Neural progenitor cell (in vitro differentiated cells): ENCODE measurements around the gene PLSCR2.

Experiments
- EZH2 ChIP-seq: fragments of 200-600 bp; sonication (generic); IDR thresholded peaks from 2 replicates; pipeline ENCODE4 v1.6.1; 2017; ENCODE audit warnings: antibody characterized with exemption, mild to moderate bottlenecking, moderate library complexity
- EZH2phosphoT487 ChIP-seq: fragments of 200-600 bp; sonication (generic); IDR thresholded peaks from 2 replicates; pipeline ENCODE4 v1.6.1; 2017; ENCODE audit warnings: antibody characterized with exemption
- TF ChIP-seq, protein P1 (sequence below): fragments of 200-600 bp; sonication (generic); IDR thresholded peaks from 2 replicates; pipeline ENCODE4 v1.5.1; 2017; ENCODE audit warnings: antibody characterized with exemption, mild to moderate bottlenecking

DNA sequence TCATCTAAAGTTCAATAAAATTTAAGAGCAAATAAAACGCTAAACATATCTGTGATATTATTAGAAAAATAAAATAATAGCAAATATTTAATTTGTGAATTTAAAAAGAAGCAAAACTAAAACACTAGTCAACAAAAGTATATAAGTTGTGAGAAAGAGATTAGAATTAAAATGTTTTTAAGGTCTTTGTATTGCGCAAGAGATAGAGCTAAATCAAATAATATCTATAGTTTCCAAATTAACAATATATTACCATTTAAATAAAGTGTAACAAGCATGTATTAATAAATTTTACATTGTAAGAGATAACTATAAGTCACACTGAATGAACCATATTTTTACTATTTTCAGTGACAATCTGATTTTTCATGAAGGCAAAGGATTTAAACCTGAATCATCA lies 74.2 kb downstream of the PLSCR2 start:
- TF ChIP-seq, protein P1, sequence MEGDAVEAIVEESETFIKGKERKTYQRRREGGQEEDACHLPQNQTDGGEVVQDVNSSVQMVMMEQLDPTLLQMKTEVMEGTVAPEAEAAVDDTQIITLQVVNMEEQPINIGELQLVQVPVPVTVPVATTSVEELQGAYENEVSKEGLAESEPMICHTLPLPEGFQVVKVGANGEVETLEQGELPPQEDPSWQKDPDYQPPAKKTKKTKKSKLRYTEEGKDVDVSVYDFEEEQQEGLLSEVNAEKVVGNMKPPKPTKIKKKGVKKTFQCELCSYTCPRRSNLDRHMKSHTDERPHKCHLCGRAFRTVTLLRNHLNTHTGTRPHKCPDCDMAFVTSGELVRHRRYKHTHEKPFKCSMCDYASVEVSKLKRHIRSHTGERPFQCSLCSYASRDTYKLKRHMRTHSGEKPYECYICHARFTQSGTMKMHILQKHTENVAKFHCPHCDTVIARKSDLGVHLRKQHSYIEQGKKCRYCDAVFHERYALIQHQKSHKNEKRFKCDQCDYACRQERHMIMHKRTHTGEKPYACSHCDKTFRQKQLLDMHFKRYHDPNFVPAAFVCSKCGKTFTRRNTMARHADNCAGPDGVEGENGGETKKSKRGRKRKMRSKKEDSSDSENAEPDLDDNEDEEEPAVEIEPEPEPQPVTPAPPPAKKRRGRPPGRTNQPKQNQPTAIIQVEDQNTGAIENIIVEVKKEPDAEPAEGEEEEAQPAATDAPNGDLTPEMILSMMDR = no peak
- TF ChIP-seq EZH2 (no peak), EZH2phosphoT487 (no peak)
